SK-N-MC (cell line): ENCODE measurements around the gene XAGE5.
"Not testable (repeated sequence)": the region's sequence is repeated elsewhere in the genome, so short reads cannot be mapped to it uniquely, and the experiment has no call there.

ENCODE experiments used
- EZH2 ChIP-seq: fragments of 200-600 bp; sonication (generic); IDR thresholded peaks from one replicate; pipeline ENCODE4 v1.6.1; 2017; ENCODE audit warnings: antibody characterized with exemption
- FOXP2 ChIP-seq: optimal IDR thresholded peaks from 2 replicates; pipeline ENCODE3; 2011; ENCODE audit warnings: mild to moderate bottlenecking, moderate library complexity; ENCODE audit not compliant: insufficient read depth; ENCODE audit errors: extremely low read length, control extremely low read depth
- POLR2AphosphoS5 ChIP-seq: IDR thresholded peaks from 2 replicates; pipeline ENCODE4 v1.6.1; 2012; ENCODE audit warnings: mild to moderate bottlenecking, low read depth, low read length, borderline replicate concordance

- not testable (repeated sequence) for TF ChIP-seq POLR2AphosphoS5, EZH2, FOXP2
These were observed 46.0 kb downstream of the XAGE5 start for GRCh38 chrX:52856991-52857525.
